NCI-H748 treated with DMSO at 0.1 percent for 48 hours (cell line): ENCODE results near the gene GALK1.
"Not testable (repeated sequence)": the region's sequence is repeated elsewhere in the genome, so short reads cannot be mapped to it uniquely, and the experiment has no call there.

Experiments used
- DNase-seq: peaks from one replicate; lab custom pipeline; 2025; lab: John Stamatoyannopoulos, UW

The GALK1 gene

GRCh38 chr17:75763613-75764416 lies 1.2 kb downstream of the GALK1 start:
- DNase-seq = no peak

- DNase-seq = no peak
Measured at GRCh38 chr17:75763269-75763607, 1.8 kb downstream of the GALK1 start.

GRCh38 chr17:75762513-75763268 lies 2.3 kb downstream of the GALK1 start:
- DNase-seq = no peak

- DNase-seq = not testable (repeated sequence)
Measured at GRCh38 chr17:75759978-75760640, 4.9 kb downstream of the GALK1 start.

- DNase-seq = no peak
Measured at GRCh38 chr17:75759457-75759856, 5.5 kb downstream of the GALK1 start.

GRCh38 chr17:75758131-75758905 lies 6.7 kb downstream of the GALK1 start:
- DNase-seq = no peak

- DNase-seq = no peak
Measured at GRCh38 chr17:75757086-75757681, 7.8 kb downstream of the GALK1 start.

- no peak for DNase-seq
Measured at GRCh38 chr17:75756451-75757085, 8.4 kb downstream of the GALK1 start.

- no peak for DNase-seq
Measured at GRCh38 chr17:75755990-75756389, 9.0 kb downstream of the GALK1 start.

GRCh38 chr17:75755205-75755901 lies 9.6 kb downstream of the GALK1 start:
- no peak for DNase-seq

GRCh38 chr17:75754378-75755204 lies 10.4 kb downstream of the GALK1 start:
- DNase-seq = no peak

- no peak for DNase-seq
Measured at GRCh38 chr17:75753514-75754377, 11.2 kb downstream of the GALK1 start.

GRCh38 chr17:75752802-75753513 lies 12.0 kb downstream of the GALK1 start:
- DNase-seq = no peak

GRCh38 chr17:75752405-75752709 lies 12.6 kb downstream of the GALK1 start:
- DNase-seq = no peak

- DNase-seq = no peak
Measured at GRCh38 chr17:75751676-75752404, 13.2 kb downstream of the GALK1 start.

- DNase-seq = no peak
Measured at GRCh38 chr17:75750661-75751423, 14.2 kb downstream of the GALK1 start.
